ENCODE data around the gene PC. TPM values are rescaled to one million over a fixed set of nuclear protein-coding genes. Genes with fewer than 3 reads are reported as not detected.

The PC gene
- total RNA-seq, 4 donors from 2014 or later: 13.1 to 67.6 (median 32.1) TPM

DNA sequence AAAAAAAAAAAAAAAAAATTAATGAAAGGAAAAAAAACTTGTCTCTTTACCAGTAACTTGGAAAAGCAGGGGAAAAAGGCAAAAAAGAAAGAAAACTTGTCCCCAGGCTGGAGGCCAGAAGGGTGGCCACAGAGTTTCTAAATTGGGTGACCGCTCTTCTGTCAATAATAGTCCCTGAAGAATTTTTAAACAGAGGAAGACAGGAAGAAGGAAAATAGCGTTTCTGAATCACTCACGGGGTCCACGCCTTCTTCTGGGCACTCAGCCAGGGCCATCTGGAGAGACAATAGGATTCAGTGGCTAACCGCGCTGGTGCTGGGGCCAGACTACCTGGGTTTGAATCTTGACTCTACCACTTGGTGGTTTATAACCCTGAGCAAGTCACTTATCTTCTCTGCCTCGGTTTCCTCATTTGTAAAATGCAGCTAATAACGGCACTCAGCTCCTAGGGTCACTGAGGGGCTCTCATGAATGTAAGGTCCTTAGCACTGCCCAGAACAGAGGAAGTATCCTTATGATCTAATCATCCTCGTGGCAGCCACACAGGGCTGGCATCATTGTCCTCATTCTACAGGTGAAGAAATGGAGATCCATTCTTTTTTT lies 23.9 kb upstream of the PC start:
- TF ChIP-seq POLR2A (IDR thresholded peaks at IDR 0.05): no peak
- TF ChIP-seq, protein P1, sequence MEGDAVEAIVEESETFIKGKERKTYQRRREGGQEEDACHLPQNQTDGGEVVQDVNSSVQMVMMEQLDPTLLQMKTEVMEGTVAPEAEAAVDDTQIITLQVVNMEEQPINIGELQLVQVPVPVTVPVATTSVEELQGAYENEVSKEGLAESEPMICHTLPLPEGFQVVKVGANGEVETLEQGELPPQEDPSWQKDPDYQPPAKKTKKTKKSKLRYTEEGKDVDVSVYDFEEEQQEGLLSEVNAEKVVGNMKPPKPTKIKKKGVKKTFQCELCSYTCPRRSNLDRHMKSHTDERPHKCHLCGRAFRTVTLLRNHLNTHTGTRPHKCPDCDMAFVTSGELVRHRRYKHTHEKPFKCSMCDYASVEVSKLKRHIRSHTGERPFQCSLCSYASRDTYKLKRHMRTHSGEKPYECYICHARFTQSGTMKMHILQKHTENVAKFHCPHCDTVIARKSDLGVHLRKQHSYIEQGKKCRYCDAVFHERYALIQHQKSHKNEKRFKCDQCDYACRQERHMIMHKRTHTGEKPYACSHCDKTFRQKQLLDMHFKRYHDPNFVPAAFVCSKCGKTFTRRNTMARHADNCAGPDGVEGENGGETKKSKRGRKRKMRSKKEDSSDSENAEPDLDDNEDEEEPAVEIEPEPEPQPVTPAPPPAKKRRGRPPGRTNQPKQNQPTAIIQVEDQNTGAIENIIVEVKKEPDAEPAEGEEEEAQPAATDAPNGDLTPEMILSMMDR (IDR thresholded peaks at IDR 0.05 in 4 of 5, conservative IDR thresholded peaks at IDR 0.05 in 1 of 5): no peak
- no peak overlapping the region for H3K4me3 ChIP-seq
- peak; percentile 7 to 31 for ATAC-seq
- intact Hi-C loops (cut with DNase I; ENCODE audit: low total_unique reads) (no loop called here), in situ Hi-C loops (cut with MboI; ENCODE audit: low sequenced_read_pairs in 4 of 4) (no loop called here)
- no peaks in the 10 kb centered on the region for H3K36me3 ChIP-seq
- no peak overlapping the region for H3K27ac ChIP-seq
- H3K9me3 ChIP-seq: no peaks in the 10 kb centered on the region
- no peaks in the 10 kb centered on the region for H3K27me3 ChIP-seq
- peaks cover 17 to 28% of the 10 kb centered on the region in 2 donors for H3K4me1 ChIP-seq
- peak; percentile 52 to 70 for DNase-seq

DNA sequence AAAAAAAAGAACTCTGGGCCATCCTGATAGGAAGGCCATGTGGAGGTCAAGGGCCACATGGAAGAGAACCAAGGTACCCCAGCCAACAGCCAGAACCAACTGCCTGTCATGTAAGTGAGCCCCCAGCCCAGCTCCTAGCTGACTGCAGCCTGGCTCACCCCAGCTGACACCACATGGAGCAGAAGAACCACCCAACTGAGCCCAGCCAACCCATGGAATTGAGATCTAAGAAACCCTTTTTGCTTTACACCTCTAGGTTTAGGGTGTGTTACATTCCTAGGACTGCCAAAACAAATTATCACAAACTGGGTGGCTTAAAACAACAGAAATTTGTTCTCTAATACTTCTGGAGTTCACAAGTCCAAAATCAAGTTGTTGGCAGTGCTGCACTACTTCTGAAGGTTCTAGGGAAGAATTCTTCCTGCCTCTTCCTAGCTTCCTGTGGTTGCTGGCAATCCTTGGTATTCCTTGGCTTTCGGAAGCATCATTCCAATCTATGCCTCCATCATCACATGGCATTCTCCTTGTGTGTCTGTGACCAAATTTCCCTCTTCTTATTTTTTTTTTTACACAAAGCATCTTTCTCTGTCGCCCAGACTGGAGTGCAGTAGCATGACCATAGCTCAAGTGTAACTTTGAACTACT lies 21.3 kb upstream of the PC start:
- intact Hi-C loops (cut with DNase I; ENCODE audit: low total_unique reads) (no loop called here), in situ Hi-C loops (cut with MboI; ENCODE audit: low sequenced_read_pairs in 4 of 4) (no loop called here)
- Histone ChIP-seq H3K9me3 (no peaks in the 10 kb centered on the region), H3K36me3 (no peaks in the 10 kb centered on the region), H3K27me3 (no peaks in the 10 kb centered on the region), H3K4me1 (peaks cover 4 to 12% of the 10 kb centered on the region in 2 donors), H3K4me3 (no peak overlapping the region), H3K27ac (no peak overlapping the region)
- ATAC-seq (no peak), DNase-seq (no peak)
- TF ChIP-seq, protein P1 (IDR thresholded peaks at IDR 0.05 in 4 of 5, conservative IDR thresholded peaks at IDR 0.05 in 1 of 5): no peak
- no peak for TF ChIP-seq POLR2A (IDR thresholded peaks at IDR 0.05)

DNA sequence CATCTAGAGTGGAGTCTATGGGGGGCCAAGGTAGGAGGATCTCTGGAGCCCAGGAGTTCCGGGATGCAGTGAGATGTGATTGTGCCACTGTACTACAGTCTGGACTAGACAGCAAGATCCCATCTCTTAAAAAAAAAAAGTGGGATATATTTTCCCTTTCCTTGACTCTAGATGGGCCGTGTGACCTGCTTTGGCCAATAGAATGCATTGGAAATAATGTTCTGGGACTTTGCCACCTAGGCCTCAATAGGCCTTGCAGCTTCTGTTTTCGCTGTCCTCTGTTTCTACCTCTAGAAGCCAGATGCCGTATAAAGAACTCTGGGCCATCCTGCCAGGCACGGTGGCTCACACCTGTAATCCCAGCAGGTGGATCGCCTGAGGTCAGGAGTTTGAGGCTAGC lies 20.5 kb upstream of the PC start:
- H3K36me3 ChIP-seq: no peaks in the 10 kb centered on the region
- TF ChIP-seq, protein P1 (IDR thresholded peaks at IDR 0.05 in 4 of 5, conservative IDR thresholded peaks at IDR 0.05 in 1 of 5): no peak
- TF ChIP-seq POLR2A (IDR thresholded peaks at IDR 0.05): no peak
- ATAC-seq: no peak
- no peak for DNase-seq
- H3K9me3 ChIP-seq: no peaks in the 10 kb centered on the region
- no peaks in the 10 kb centered on the region for H3K27me3 ChIP-seq
- H3K4me1 ChIP-seq: peaks cover 4 to 12% of the 10 kb centered on the region in 2 donors
- intact Hi-C loops (cut with DNase I; ENCODE audit: low total_unique reads): no loop called here
- in situ Hi-C loops (cut with MboI; ENCODE audit: low sequenced_read_pairs in 4 of 4): no loop called here
- H3K27ac ChIP-seq: no peak overlapping the region
- H3K4me3 ChIP-seq: no peak overlapping the region

DNA sequence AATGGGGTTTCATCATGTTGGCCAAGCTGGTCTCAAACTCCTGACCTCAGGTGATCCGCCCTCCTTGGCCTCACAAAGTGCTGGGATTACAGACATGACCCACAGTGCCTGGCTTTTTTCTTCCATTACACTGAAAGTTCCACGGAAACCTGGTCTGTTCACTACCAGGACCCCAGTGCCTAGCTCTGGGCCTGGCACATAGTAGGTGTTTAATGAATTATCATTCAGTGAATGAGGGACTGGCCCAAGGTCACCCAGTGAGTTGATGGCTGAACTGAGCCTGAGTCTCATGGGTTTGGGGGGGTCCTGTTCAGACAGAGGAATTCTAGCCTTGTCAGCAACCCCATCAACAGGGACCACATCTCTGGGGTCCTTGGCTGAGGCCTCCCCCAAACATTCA lies 20.0 kb upstream of the PC start:
- Histone ChIP-seq H3K4me3 (no peak overlapping the region), H3K9me3 (no peaks in the 10 kb centered on the region), H3K27ac (no peak overlapping the region), H3K36me3 (no peaks in the 10 kb centered on the region), H3K27me3 (no peaks in the 10 kb centered on the region), H3K4me1 (peaks cover 4 to 12% of the 10 kb centered on the region in 2 donors)
- in situ Hi-C loops (cut with MboI; ENCODE audit: low sequenced_read_pairs in 4 of 4): no loop called here
- no peak for ATAC-seq
- no peak for DNase-seq
- TF ChIP-seq, protein P1 (IDR thresholded peaks at IDR 0.05 in 4 of 5, conservative IDR thresholded peaks at IDR 0.05 in 1 of 5): no peak
- no peak for TF ChIP-seq POLR2A (IDR thresholded peaks at IDR 0.05)
- intact Hi-C loops (cut with DNase I; ENCODE audit: low total_unique reads): no loop called here

Measured in gastrocnemius medialis (tissue), 4 donors.